ENCODE data around the gene CIAPIN1. TPM values are rescaled to one million over a fixed set of nuclear protein-coding genes. Genes with fewer than 3 reads are reported as not detected.
A peak's percentile ranks its signal among the peaks of the same experiment; 100 is the strongest.
"Not testable (repeated sequence)": the region's sequence is repeated elsewhere in the genome, so short reads cannot be mapped to it uniquely, and the experiment has no call there.

CIAPIN1 gene
- total RNA-seq, 1 experiment from 2014 or later: 98.3 TPM

DNA sequence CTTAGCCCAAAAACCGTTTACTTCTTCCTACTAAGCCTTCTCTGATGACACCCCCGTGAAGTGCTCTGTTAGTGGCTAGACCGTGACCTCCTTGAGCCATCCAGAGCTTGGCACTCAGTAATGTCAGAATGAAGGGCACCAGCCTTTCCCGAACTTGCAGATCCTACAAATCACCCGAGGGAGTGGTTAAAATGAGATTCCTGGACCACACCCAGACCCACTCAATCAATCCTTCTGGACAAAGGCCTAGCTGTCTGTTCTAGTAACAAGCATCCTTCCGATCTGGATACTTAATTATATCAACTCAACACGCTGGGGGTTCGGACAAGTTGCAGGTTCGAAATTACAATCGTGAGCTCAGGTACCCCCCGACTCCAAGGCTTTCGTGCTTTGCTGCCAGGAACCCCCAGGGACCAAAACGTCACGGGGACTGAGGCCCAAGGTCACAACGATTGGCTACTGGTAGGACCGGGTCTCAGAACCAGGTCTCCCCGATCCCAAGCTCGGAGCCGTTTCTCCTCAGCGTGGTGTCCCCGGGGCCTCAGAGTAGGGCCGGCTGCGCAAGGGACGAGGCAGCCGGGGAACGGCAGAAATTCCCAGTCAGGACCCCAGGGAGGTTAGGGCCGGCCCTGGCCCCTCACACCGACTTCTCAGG is 527 bp downstream of the CIAPIN1 start:
- Mint-ChIP-seq H3K27me3 (ENCODE audit: insufficient read depth, unreplicated experiment) (no peaks in the 10 kb centered on the region), H3K27ac (ENCODE audit: unreplicated experiment) (peak overlapping the region; percentile 97), H3K36me3 (ENCODE audit: insufficient read depth, unreplicated experiment) (peaks cover 32% of the 10 kb centered on the region), H3K4me3 (ENCODE audit: unreplicated experiment) (peak overlapping the region; percentile 90), H3K4me1 (ENCODE audit: low read depth, unreplicated experiment) (peaks cover 5% of the 10 kb centered on the region), H3K9me3 (ENCODE audit: unreplicated experiment) (no peaks in the 10 kb centered on the region)
- CTCF ChIA-PET: interaction anchor here (0.6 to 2.1 kb wide), 12 partner anchors 14 to 288 kb away, joined by 3 to 13 read pairs (median 4); partner anchors contain the start of gene POLR2C
- no peaks in the 10 kb centered on the region for H3K36me3 ChIP-seq (ENCODE audit: control insufficient read depth, insufficient read depth, low read length)
- POLR2A ChIA-PET: interaction anchor here (0.6 to 1.6 kb wide), 17 partner anchors 13 to 1035 kb away, joined by 3 to 16 read pairs (median 5); partner anchors contain the start of genes ARL2BP, KATNB1, POLR2C and PSME3IP1
- intact Hi-C loops (cut with micrococcal nuclease; ENCODE audit: unreplicated experiment): loop anchor here (1.0 kb wide), 1 partner anchor 16 kb away; the partner anchor contains the start of gene POLR2C
- no peaks in the 10 kb centered on the region for H3K27me3 ChIP-seq (replicated peaks; ENCODE audit: control insufficient read depth, insufficient read depth, low read length)
- no TSS peak for BruUV-seq (replicated peaks)
- TF ChIP-seq, protein P1, sequence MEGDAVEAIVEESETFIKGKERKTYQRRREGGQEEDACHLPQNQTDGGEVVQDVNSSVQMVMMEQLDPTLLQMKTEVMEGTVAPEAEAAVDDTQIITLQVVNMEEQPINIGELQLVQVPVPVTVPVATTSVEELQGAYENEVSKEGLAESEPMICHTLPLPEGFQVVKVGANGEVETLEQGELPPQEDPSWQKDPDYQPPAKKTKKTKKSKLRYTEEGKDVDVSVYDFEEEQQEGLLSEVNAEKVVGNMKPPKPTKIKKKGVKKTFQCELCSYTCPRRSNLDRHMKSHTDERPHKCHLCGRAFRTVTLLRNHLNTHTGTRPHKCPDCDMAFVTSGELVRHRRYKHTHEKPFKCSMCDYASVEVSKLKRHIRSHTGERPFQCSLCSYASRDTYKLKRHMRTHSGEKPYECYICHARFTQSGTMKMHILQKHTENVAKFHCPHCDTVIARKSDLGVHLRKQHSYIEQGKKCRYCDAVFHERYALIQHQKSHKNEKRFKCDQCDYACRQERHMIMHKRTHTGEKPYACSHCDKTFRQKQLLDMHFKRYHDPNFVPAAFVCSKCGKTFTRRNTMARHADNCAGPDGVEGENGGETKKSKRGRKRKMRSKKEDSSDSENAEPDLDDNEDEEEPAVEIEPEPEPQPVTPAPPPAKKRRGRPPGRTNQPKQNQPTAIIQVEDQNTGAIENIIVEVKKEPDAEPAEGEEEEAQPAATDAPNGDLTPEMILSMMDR (IDR thresholded peaks at IDR 0.05; ENCODE audit: insufficient read depth in 1 of 2, low read depth in 1 of 2, low read length in 1 of 2, severe bottlenecking in 1 of 2, unreplicated experiment in 1 of 2): no peak
- H3K4me1 ChIP-seq: peaks cover 3% of the 10 kb centered on the region; the same call in 1 of the 2 replicates
- DNase-seq: peak in 1 of 2 experiments; percentile 51
- H3K4me3 ChIP-seq (ENCODE audit: low read depth, low read length): peak overlapping the region; percentile 93
- no peaks in the 10 kb centered on the region for H3K9me3 ChIP-seq

DNA sequence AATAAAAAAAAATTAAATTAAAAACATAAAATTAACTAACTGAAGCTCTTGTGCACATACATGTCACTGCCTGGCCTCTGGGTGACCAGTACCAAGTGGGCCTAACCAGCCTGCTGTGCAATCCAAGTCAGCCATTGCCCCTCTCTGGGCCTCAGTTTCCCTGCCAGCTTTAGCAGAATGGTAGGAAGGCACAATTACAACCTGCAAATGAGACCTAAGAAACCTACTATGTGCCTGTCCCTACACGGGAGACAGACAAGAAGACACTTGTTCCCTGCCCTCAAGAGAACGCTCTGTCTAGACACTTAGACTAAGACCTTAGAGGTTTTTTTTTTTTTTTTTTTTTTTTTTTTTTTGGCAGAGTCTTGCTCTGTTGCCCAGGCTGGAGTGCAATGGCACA is 1.7 kb downstream of the CIAPIN1 start:
- Histone ChIP-seq H3K27me3 (replicated peaks; ENCODE audit: control insufficient read depth, insufficient read depth, low read length) (no peaks in the 10 kb centered on the region), H3K9me3 (peaks cover 5% of the 10 kb centered on the region), H3K4me3 (ENCODE audit: low read depth, low read length) (no peak overlapping the region), H3K36me3 (ENCODE audit: control insufficient read depth, insufficient read depth, low read length) (peaks cover under 1% of the 10 kb centered on the region; the same call in 1 of the 2 replicates), H3K4me1 (peaks cover 3% of the 10 kb centered on the region; the same call in 1 of the 2 replicates)
- peaks cover 33% of the 10 kb centered on the region for H3K36me3 Mint-ChIP-seq (ENCODE audit: insufficient read depth, unreplicated experiment)
- H3K27ac Mint-ChIP-seq (ENCODE audit: unreplicated experiment): no peak overlapping the region
- H3K9me3 Mint-ChIP-seq (ENCODE audit: unreplicated experiment): peaks cover 6% of the 10 kb centered on the region
- peaks cover 5% of the 10 kb centered on the region for H3K4me1 Mint-ChIP-seq (ENCODE audit: low read depth, unreplicated experiment)
- BruUV-seq (replicated peaks): no TSS peak
- no peak for DNase-seq
- ChIA-PET POLR2A (no interaction called here), CTCF (no interaction called here)
- no peaks in the 10 kb centered on the region for H3K27me3 Mint-ChIP-seq (ENCODE audit: insufficient read depth, unreplicated experiment)
- intact Hi-C loops (cut with micrococcal nuclease; ENCODE audit: unreplicated experiment): no loop called here
- no peak overlapping the region for H3K4me3 Mint-ChIP-seq (ENCODE audit: unreplicated experiment)
- TF ChIP-seq, protein P1 (IDR thresholded peaks at IDR 0.05; ENCODE audit: insufficient read depth in 1 of 2, low read depth in 1 of 2, low read length in 1 of 2, severe bottlenecking in 1 of 2, unreplicated experiment in 1 of 2): no peak

DNA sequence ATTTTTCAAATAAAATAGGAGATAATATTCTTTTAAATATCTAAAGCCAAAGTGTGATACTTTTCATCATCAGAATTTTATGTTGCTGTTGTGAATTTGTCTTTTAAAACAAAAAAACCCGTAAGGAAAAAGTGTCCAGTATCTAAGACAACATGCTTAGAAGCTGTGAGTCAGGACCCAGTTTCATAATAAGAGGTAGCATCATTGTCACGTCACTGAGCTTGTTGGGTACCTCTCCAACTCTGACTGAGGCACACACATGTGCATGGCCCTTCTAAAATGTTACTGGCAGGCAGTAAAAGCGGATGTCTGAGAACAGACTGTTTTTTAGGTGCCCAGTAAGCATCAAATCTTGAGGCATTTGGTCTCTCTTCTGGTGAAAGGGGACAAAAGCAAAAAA is 2.5 kb downstream of the CIAPIN1 start:
- H3K9me3 ChIP-seq: peaks cover 13% of the 10 kb centered on the region
- no peak overlapping the region for H3K4me3 ChIP-seq (ENCODE audit: low read depth, low read length)
- intact Hi-C loops (cut with micrococcal nuclease; ENCODE audit: unreplicated experiment): no loop called here
- ChIA-PET POLR2A (no interaction called here), CTCF (interaction anchor here (0.6 kb wide), 1 partner anchor 26 kb away, joined by 3 read pairs; no protein-coding TSS in a partner anchor)
- no TSS peak for BruUV-seq (replicated peaks)
- peaks cover 2% of the 10 kb centered on the region; the same call in 1 of the 2 replicates for H3K36me3 ChIP-seq (ENCODE audit: control insufficient read depth, insufficient read depth, low read length)
- no peak for DNase-seq
- no peak overlapping the region for H3K27ac Mint-ChIP-seq (ENCODE audit: unreplicated experiment)
- H3K4me1 Mint-ChIP-seq (ENCODE audit: low read depth, unreplicated experiment): peaks cover 5% of the 10 kb centered on the region
- H3K9me3 Mint-ChIP-seq (ENCODE audit: unreplicated experiment): peaks cover 14% of the 10 kb centered on the region
- H3K4me1 ChIP-seq: peaks cover 3% of the 10 kb centered on the region; the same call in 1 of the 2 replicates
- TF ChIP-seq, protein P1 (IDR thresholded peaks at IDR 0.05; ENCODE audit: insufficient read depth in 1 of 2, low read depth in 1 of 2, low read length in 1 of 2, severe bottlenecking in 1 of 2, unreplicated experiment in 1 of 2): no peak
- H3K27me3 Mint-ChIP-seq (ENCODE audit: insufficient read depth, unreplicated experiment): no peaks in the 10 kb centered on the region
- H3K36me3 Mint-ChIP-seq (ENCODE audit: insufficient read depth, unreplicated experiment): peaks cover 41% of the 10 kb centered on the region
- H3K4me3 Mint-ChIP-seq (ENCODE audit: unreplicated experiment): no peak overlapping the region
- no peaks in the 10 kb centered on the region for H3K27me3 ChIP-seq (replicated peaks; ENCODE audit: control insufficient read depth, insufficient read depth, low read length)

DNA sequence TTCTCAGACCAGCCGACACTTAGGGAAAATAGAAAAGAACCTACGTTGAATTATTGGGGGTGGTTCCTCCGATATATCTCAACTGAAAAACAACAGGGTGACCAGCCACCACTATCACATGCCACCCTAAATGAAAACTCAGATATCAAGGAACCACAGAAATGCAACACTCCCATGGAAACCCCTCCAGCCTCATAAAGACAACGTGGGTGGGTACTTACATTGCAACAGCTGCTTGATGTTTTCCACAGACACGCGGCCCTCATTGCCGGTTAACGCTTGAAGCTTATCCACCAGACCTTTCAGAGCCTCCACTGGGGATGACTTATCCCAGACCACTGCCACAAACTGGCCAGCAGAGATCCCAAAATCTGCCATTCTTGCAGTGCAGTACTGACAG is 6.6 kb downstream of the CIAPIN1 start:
- BruUV-seq (replicated peaks); H3K4me1 Mint-ChIP-seq (ENCODE audit: low read depth, unreplicated experiment); intact Hi-C loops (cut with micrococcal nuclease; ENCODE audit: unreplicated experiment): not testable (repeated sequence)

DNA sequence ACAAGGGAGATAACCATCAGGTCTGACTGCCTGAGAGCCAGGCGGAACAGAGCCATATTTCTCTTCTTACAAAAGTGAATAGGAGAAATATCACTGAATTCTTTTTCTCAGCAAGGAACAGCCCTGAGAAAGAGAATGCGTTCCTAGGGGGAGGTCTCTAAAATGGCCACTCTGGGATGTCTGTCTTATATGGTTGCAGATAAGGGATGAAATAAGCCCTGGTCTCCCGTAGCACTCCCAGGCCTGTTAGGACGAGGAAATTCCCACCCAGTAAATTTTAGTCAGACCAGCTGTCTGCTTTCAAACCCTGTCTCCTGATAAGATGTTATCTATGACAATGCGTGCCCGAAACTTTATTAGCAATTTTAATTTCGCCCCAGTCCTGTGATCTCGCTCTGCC is 7.2 kb downstream of the CIAPIN1 start:
- DNase-seq; POLR2A ChIA-PET; intact Hi-C loops (cut with micrococcal nuclease; ENCODE audit: unreplicated experiment); H3K4me1 Mint-ChIP-seq (ENCODE audit: low read depth, unreplicated experiment); CTCF ChIA-PET; H3K36me3 ChIP-seq (ENCODE audit: control insufficient read depth, insufficient read depth, low read length); H3K27me3 Mint-ChIP-seq (ENCODE audit: insufficient read depth, unreplicated experiment); H3K4me3 ChIP-seq (ENCODE audit: low read depth, low read length); H3K27ac Mint-ChIP-seq (ENCODE audit: unreplicated experiment); H3K4me3 Mint-ChIP-seq (ENCODE audit: unreplicated experiment); H3K27me3 ChIP-seq (replicated peaks; ENCODE audit: control insufficient read depth, insufficient read depth, low read length); BruUV-seq (replicated peaks); H3K4me1 ChIP-seq: not testable (repeated sequence)
- Mint-ChIP-seq H3K9me3 (ENCODE audit: unreplicated experiment) (peaks cover 16% of the 10 kb centered on the region), H3K36me3 (ENCODE audit: insufficient read depth, unreplicated experiment) (peaks cover 49% of the 10 kb centered on the region)
- peaks cover 13% of the 10 kb centered on the region for H3K9me3 ChIP-seq

More for the DNA sequence above, 6.6 kb downstream of the CIAPIN1 start:
- peaks cover 13% of the 10 kb centered on the region for H3K9me3 ChIP-seq
- POLR2A ChIA-PET; H3K27me3 ChIP-seq (replicated peaks; ENCODE audit: control insufficient read depth, insufficient read depth, low read length); H3K27me3 Mint-ChIP-seq (ENCODE audit: insufficient read depth, unreplicated experiment); H3K27ac Mint-ChIP-seq (ENCODE audit: unreplicated experiment); H3K4me3 Mint-ChIP-seq (ENCODE audit: unreplicated experiment); H3K4me1 ChIP-seq; H3K36me3 ChIP-seq (ENCODE audit: control insufficient read depth, insufficient read depth, low read length); H3K4me3 ChIP-seq (ENCODE audit: low read depth, low read length); DNase-seq: not testable (repeated sequence)
- CTCF ChIA-PET: interaction anchor here (0.5 kb wide), 1 partner anchor 16 kb away, joined by 5 read pairs; no protein-coding TSS in a partner anchor
- Mint-ChIP-seq H3K36me3 (ENCODE audit: insufficient read depth, unreplicated experiment) (peaks cover 46% of the 10 kb centered on the region), H3K9me3 (ENCODE audit: unreplicated experiment) (peaks cover 16% of the 10 kb centered on the region)
